Gastroesophageal sphincter (tissue), 4 donors: Measurements from ENCODE around the gene CBLL1. TPM values are rescaled to one million over a fixed set of nuclear protein-coding genes. Genes with fewer than 3 reads are reported as not detected.

Experiments used
- ATAC-seq: fragments of 150-250 bp; one replicate; pipeline ENCODE4 v1.9.1; 2016; ENCODE audit warnings: mild to moderate bottlenecking, moderate library complexity
- H3K27ac ChIP-seq, 4 donors: fragments of 200-600 bp; sonication (generic) in 3 of 4; 1 replicate in 3 of 4; 2 replicates in 1 of 4; pipeline ENCODE4 v1.5.1; 2016 to 2019
- H3K27me3 ChIP-seq: fragments of 200-600 bp; sonication (generic); one replicate; pipeline ENCODE4 v1.5.1; 2019
- H3K36me3 ChIP-seq, 2 donors: fragments of 200-600 bp; sonication (generic); one replicate each; pipeline ENCODE4 v1.5.1; 2019; ENCODE audit warnings: control low read depth in 1 of 2
- H3K4me1 ChIP-seq, 3 donors: fragments of 200-600 bp; sonication (generic); 1 replicate in 2 of 3; 2 replicates in 1 of 3; pipeline ENCODE4 v1.5.1; 2016 to 2019; ENCODE audit warnings: control low read depth in 2 of 3
- H3K4me3 ChIP-seq, 2 donors: fragments of 200-600 bp; sonication (generic); one replicate each; pipeline ENCODE4 v1.5.1; 2019; ENCODE audit warnings: mild to moderate bottlenecking in 1 of 2, moderate library complexity in 1 of 2
- H3K9me3 ChIP-seq, 3 donors: fragments of 200-600 bp; sonication (generic); one replicate each; pipeline ENCODE4 v1.5.1; 2017 to 2019; ENCODE audit warnings: control low read depth in 2 of 3
- EP300 ChIP-seq: sonication (generic); formaldehyde crosslinking; IDR thresholded peaks from one replicate; pipeline ENCODE4 v1.6.1; 2017; ENCODE audit warnings: antibody characterized with exemption, mild to moderate bottlenecking
- POLR2A ChIP-seq, 2 donors: fragments of 450-650 bp; IDR thresholded peaks; one replicate each; pipeline ENCODE4 v1.6.1; 2017; ENCODE audit warnings: antibody characterized with exemption in 2 of 2, mild to moderate bottlenecking in 2 of 2, moderate library complexity in 1 of 2
- POLR2AphosphoS5 ChIP-seq: sonication (generic); formaldehyde crosslinking; IDR thresholded peaks from one replicate; pipeline ENCODE4 v1.6.1; 2017; ENCODE audit warnings: antibody characterized with exemption
- WGBS, 2 donors: methylation state at CpG; one replicate each; pipeline ENCODE4 v1.1.5; 2018; ENCODE audit warnings: low coverage in 1 of 2; 5-methylcytosine and 5-hydroxymethylcytosine counted together
- total RNA-seq, 4 donors: library from RNA; depleted of rRNA; stranded (reverse); fragments of >200 nt; gene quantifications; one replicate each; pipeline ENCODE4 v1.1.0, GENCODE V29; 2016
- TF ChIP-seq, protein P1 (sequence below), 4 experiments: fragments of 200-600 bp in 2 of 4; fragments of 450-650 bp in 2 of 4; sonication (generic) in 1 of 4; IDR thresholded peaks; one replicate each; pipeline ENCODE4 v1.5.1; 2017 to 2019; ENCODE audit warnings: antibody characterized with exemption in 4 of 4, mild to moderate bottlenecking in 2 of 4, moderate library complexity in 2 of 4

Gene CBLL1
- total RNA-seq, 4 donors from 2014 or later = 42.8 to 65.8 (median 53.8) TPM

DNA sequence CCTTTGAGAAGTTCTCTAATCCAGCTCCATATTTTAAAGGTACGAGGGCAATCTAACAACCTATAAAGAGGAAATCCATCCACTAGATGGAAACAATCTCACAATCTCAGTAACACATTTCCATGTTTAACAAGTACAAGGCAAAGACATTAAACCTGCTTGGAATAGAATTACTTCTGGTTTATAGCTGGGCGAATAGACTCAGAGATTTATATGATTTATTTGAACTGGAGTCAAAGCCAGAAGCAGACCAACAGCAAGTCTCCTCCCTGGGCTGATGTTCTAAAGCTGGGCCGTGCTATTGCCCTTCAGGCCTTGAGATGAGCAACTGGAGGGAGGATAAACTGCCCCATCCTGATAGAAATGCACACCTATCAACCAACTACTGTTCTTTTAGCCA lies 33.8 kb downstream of the CBLL1 start:
- Histone ChIP-seq H3K4me1 (peaks cover 0 to 6% (median 0%) of the 10 kb centered on the region in 3 donors), H3K27me3 (no peaks in the 10 kb centered on the region), H3K9me3 (no peaks in the 10 kb centered on the region), H3K4me3 (no peak overlapping the region), H3K27ac (no peak overlapping the region), H3K36me3 (no peaks in the 10 kb centered on the region)
- TF ChIP-seq POLR2A (IDR thresholded peaks at IDR 0.05) (no peak), POLR2AphosphoS5 (no peak), EP300 (no peak)
- TF ChIP-seq, protein P1, sequence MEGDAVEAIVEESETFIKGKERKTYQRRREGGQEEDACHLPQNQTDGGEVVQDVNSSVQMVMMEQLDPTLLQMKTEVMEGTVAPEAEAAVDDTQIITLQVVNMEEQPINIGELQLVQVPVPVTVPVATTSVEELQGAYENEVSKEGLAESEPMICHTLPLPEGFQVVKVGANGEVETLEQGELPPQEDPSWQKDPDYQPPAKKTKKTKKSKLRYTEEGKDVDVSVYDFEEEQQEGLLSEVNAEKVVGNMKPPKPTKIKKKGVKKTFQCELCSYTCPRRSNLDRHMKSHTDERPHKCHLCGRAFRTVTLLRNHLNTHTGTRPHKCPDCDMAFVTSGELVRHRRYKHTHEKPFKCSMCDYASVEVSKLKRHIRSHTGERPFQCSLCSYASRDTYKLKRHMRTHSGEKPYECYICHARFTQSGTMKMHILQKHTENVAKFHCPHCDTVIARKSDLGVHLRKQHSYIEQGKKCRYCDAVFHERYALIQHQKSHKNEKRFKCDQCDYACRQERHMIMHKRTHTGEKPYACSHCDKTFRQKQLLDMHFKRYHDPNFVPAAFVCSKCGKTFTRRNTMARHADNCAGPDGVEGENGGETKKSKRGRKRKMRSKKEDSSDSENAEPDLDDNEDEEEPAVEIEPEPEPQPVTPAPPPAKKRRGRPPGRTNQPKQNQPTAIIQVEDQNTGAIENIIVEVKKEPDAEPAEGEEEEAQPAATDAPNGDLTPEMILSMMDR (IDR thresholded peaks at IDR 0.05) = no peak
- no peak for ATAC-seq
- WGBS, 2 donors = 62 to 81% methylated on average over 2 to 3 of the region's 3 CpGs

DNA sequence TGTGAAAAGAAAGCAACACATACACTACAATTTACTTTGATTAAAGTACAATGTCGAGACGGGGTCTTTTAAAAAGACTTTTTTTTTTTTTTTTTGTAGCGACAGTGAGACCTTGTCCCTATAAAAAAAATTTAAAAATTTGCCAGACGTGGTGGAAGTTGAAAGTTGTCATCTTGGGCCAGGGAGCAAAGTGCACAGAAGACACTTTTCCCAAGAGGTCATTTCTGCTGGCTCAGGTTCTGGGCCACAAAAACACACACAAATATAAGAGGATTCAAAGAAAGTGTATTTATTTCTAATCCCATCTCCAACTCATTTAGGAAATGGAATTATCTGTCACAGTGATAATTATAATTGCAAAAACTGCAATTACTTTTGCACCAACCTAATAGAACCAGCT lies 34.3 kb downstream of the CBLL1 start:
- H3K27ac ChIP-seq = no peak overlapping the region
- no peak overlapping the region for H3K4me3 ChIP-seq
- ATAC-seq = no peak
- H3K36me3 ChIP-seq = no peaks in the 10 kb centered on the region
- TF ChIP-seq, protein P1 (IDR thresholded peaks at IDR 0.05) = no peak
- H3K4me1 ChIP-seq = peaks cover 0 to 6% (median 0%) of the 10 kb centered on the region in 3 donors
- 86 to 90% methylated on average over 3 to 4 of the region's 4 CpGs for WGBS, 2 donors
- no peaks in the 10 kb centered on the region for H3K9me3 ChIP-seq
- no peaks in the 10 kb centered on the region for H3K27me3 ChIP-seq

DNA sequence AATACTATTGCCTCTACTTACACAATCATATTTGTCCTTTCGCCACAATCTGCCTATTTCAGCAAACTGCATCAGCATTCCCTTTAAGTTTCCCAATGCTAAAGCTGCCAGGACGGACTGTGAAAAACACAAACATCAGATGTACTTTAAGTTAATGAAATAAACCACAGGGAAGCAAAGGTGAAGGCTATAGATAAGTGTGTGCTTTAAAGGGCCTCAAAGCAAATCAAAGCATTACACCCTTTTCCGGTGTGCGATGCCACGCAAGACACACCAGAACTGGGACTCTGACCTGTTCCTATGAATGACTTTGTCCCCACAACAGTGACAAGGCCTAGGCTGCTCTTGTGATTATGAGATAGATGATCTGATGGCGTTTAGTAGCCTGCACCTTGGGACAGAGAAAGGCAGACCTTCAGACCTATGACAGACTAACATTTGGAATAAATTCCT lies 35.7 kb downstream of the CBLL1 start:
- H3K4me3 ChIP-seq = no peak overlapping the region
- H3K9me3 ChIP-seq = no peaks in the 10 kb centered on the region
- no peaks in the 10 kb centered on the region for H3K36me3 ChIP-seq
- 80 to 100% methylated on average over 1 to 6 of the region's 6 CpGs for WGBS, 2 donors
- H3K27ac ChIP-seq = no peak overlapping the region
- H3K4me1 ChIP-seq = peaks cover 0 to 12% (median under 1%) of the 10 kb centered on the region in 3 donors
- no peaks in the 10 kb centered on the region for H3K27me3 ChIP-seq
- TF ChIP-seq, protein P1 (IDR thresholded peaks at IDR 0.05) = no peak
- TF ChIP-seq POLR2A (IDR thresholded peaks at IDR 0.05) (no peak), EP300 (no peak), POLR2AphosphoS5 (no peak)
- no peak for ATAC-seq

DNA sequence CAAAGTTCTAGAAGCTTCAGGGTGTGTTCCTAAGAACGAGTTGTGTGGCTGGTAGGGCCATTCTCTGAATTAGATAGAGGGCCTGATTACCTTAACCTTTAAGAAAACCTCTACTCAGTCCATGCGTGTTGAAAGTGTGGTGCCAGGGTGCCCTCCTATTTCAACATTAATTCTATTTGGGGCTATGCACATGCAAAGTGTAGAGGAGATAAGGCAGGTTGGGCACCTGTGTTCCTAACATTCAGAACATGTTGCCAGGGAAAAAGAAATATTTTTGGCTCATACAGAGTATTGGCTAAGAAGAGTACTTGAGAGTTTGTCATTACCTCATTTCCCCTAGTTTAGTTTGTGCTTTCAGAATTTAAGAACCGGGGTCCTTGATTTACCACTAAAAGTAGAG lies 38.4 kb downstream of the CBLL1 start:
- Histone ChIP-seq H3K4me1 (peaks cover 5 to 36% (median 14%) of the 10 kb centered on the region in 3 donors), H3K36me3 (no peaks in the 10 kb centered on the region), H3K9me3 (no peaks in the 10 kb centered on the region), H3K27me3 (no peaks in the 10 kb centered on the region), H3K27ac (no peak overlapping the region), H3K4me3 (no peak overlapping the region)
- ATAC-seq = no peak
- WGBS, 2 donors = 71 to 78% methylated on average over 2 to 3 of the region's 3 CpGs
- TF ChIP-seq, protein P1 (IDR thresholded peaks at IDR 0.05) = no peak
- TF ChIP-seq EP300 (no peak), POLR2AphosphoS5 (no peak), POLR2A (IDR thresholded peaks at IDR 0.05) (no peak)

DNA sequence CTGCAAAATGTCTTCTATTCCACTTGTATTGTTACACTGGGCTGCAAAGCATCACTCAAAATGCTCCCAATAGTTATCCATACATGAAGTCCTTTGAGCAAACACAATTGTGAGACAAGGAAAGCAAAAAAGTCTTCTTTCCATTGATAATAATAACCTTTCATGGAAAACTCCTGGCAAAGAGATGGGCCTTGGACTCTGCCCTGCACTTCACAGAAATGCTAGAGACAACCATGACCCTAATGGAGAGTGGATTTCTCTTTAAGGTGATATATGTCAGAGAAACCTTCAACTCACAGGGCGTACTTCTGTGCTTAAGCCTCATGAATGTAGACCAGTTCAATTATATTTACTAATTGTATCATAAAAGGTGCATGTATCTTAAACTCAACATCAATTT lies 39.7 kb downstream of the CBLL1 start:
- H3K36me3 ChIP-seq = no peaks in the 10 kb centered on the region
- no peak overlapping the region for H3K4me3 ChIP-seq
- no peaks in the 10 kb centered on the region for H3K27me3 ChIP-seq
- no peak for ATAC-seq
- TF ChIP-seq POLR2AphosphoS5 (no peak), POLR2A (IDR thresholded peaks at IDR 0.05) (no peak), EP300 (no peak)
- TF ChIP-seq, protein P1 (IDR thresholded peaks at IDR 0.05) = no peak
- H3K4me1 ChIP-seq = peaks cover 5 to 47% (median 14%) of the 10 kb centered on the region in 3 donors
- no peaks in the 10 kb centered on the region for H3K9me3 ChIP-seq
- no peak overlapping the region for H3K27ac ChIP-seq
- 90 to 92% methylated on average over 1 of the region's 1 CpG for WGBS, 2 donors
